ENCODE measurements around the gene RALGAPA1. TPM values are rescaled to one million over a fixed set of nuclear protein-coding genes. Genes with fewer than 3 reads are reported as not detected.

Gene RALGAPA1
- total RNA-seq, 1 donor from 2014 or later, result 31.1 TPM

- no peak for TF ChIP-seq CTCF (IDR thresholded peaks at IDR 0.05; ENCODE audit: insufficient read depth, low read length, poor library complexity, severe bottlenecking)
- Histone ChIP-seq H3K4me3 (ENCODE audit: low read depth, low read length) (no peak overlapping the region), H3K36me3 (ENCODE audit: control insufficient read depth, insufficient read depth, low read length) (no peaks in the 10 kb centered on the region), H3K27me3 (ENCODE audit: control insufficient read depth, insufficient read depth, low read length) (no peaks in the 10 kb centered on the region)
- DNase-seq (ENCODE audit: low read depth), result no peak
These were observed 282.1 kb downstream of the RALGAPA1 start for GRCh38 chr14:35526962-35527361.

- H3K36me3 ChIP-seq (ENCODE audit: control insufficient read depth, insufficient read depth, low read length), result no peaks in the 10 kb centered on the region
- H3K27me3 ChIP-seq (ENCODE audit: control insufficient read depth, insufficient read depth, low read length), result no peaks in the 10 kb centered on the region
- no peak for DNase-seq (ENCODE audit: low read depth)
- TF ChIP-seq CTCF (IDR thresholded peaks at IDR 0.05; ENCODE audit: insufficient read depth, low read length, poor library complexity, severe bottlenecking), result no peak
- H3K4me3 ChIP-seq (ENCODE audit: low read depth, low read length), result no peak overlapping the region
These were observed 283.4 kb downstream of the RALGAPA1 start for GRCh38 chr14:35525695-35526094.

GRCh38 chr14:35519986-35520385 lies 289.1 kb downstream of the RALGAPA1 start:
- no peak for TF ChIP-seq CTCF (IDR thresholded peaks at IDR 0.05; ENCODE audit: insufficient read depth, low read length, poor library complexity, severe bottlenecking)
- H3K36me3 ChIP-seq (ENCODE audit: control insufficient read depth, insufficient read depth, low read length), result no peaks in the 10 kb centered on the region
- no peak for DNase-seq (ENCODE audit: low read depth)
- H3K4me3 ChIP-seq (ENCODE audit: low read depth, low read length), result no peak overlapping the region
- no peaks in the 10 kb centered on the region for H3K27me3 ChIP-seq (ENCODE audit: control insufficient read depth, insufficient read depth, low read length)

GRCh38 chr14:35515916-35516315 lies 293.2 kb downstream of the RALGAPA1 start:
- DNase-seq (ENCODE audit: low read depth), result no peak
- H3K27me3 ChIP-seq (ENCODE audit: control insufficient read depth, insufficient read depth, low read length), result no peaks in the 10 kb centered on the region
- no peak overlapping the region for H3K4me3 ChIP-seq (ENCODE audit: low read depth, low read length)
- no peaks in the 10 kb centered on the region for H3K36me3 ChIP-seq (ENCODE audit: control insufficient read depth, insufficient read depth, low read length)
- TF ChIP-seq CTCF (IDR thresholded peaks at IDR 0.05; ENCODE audit: insufficient read depth, low read length, poor library complexity, severe bottlenecking), result no peak

- no peak overlapping the region for H3K4me3 ChIP-seq (ENCODE audit: low read depth, low read length)
These were observed 296.3 kb downstream of the RALGAPA1 start for GRCh38 chr14:35512765-35513164.

More at GRCh38 chr14:35512765-35513164, 296.3 kb downstream of the RALGAPA1 start:
- Histone ChIP-seq H3K36me3 (ENCODE audit: control insufficient read depth, insufficient read depth, low read length) (no peaks in the 10 kb centered on the region), H3K27me3 (ENCODE audit: control insufficient read depth, insufficient read depth, low read length) (no peaks in the 10 kb centered on the region)
- no peak for TF ChIP-seq CTCF (IDR thresholded peaks at IDR 0.05; ENCODE audit: insufficient read depth, low read length, poor library complexity, severe bottlenecking)
- DNase-seq (ENCODE audit: low read depth), result no peak
